Measurements from ENCODE around the gene R3HCC1L. TPM values are rescaled to one million over a fixed set of nuclear protein-coding genes. Genes with fewer than 3 reads are reported as not detected.

Gene R3HCC1L
- total RNA-seq (2014; rRNA removed; shearing (Covaris generic); ENCODE audit: low replicate concordance) = 6.3 and 7.1 TPM in 2 replicates

DNA sequence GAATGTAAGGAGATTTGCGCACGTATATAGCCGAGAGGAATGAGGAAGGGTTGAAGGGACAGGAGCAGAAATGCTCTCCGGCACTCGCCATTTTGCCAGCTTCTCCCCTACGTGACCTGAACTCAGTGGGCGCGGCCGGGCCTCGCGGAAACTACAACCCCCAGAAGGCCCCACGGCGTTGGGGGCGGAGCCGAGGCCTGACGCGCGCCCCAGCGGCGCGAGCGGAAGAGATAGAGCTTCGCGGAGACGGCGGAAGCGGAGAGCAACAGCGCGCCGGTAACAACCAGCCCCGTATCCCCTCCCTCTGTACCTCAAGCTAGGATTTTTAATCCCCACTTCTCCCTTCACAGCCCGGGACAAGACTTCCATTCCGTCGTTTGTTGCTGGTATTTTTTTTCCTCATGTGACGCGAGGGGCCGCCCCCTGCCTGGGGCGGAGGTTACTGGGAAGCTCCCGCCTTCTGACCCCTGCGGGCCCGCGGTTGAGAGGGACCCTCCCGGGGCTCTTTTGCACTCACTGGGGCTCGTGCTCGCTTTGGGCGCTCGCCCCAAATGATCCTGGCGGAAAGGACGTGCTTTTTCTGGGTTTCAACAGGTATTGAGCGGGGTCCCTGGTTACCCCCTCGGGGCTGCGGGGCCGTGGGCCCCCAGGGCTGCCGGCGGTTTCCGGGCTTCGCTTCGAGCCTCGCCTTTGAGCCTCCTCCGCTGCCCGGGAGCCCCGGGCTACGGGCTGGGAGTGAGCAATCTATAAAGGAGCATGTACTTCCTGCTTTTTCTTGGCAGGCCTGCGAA, at the start of gene R3HCC1L:
R3HCC1L (plus strand) TSS at position 227 of the 791 bp plus-strand sequence. CDS start 73,458 bp downstream, outside the sequence.
- Histone ChIP-seq H3K4me3 (peak within 1 kb of the TSS; percentile 88), H3K9me3 (0 out of 2 replicates have a peak, but pooled peaks cover 4% of the 10 kb centered on the region), H3K36me3 (no peaks in the 10 kb centered on the region), H3K27me3 (no peaks in the 10 kb centered on the region)
- peak; percentile 92 for DNase-seq

DNA sequence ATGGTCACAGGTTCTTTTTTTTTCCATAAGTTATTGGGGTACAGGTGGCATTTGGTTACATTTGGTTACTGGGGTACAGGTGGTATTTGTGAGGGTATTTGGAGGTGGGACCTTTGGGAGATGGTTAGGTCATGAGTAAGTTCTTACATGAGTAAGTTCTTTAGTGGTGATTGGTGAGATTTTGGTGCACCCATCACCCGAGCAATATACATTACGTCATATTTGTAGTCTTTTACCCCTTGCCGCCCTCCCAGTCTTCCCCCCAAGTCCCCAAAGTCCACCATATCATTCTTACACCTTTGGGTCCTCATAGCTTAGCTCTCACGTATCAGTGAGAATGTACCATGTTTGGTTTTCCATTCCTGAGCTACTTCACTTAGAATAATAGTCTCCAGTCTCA, 49.2 kb upstream of the R3HCC1L start:
- no peaks in the 10 kb centered on the region for H3K9me3 ChIP-seq
- H3K27me3 ChIP-seq = no peaks in the 10 kb centered on the region
- no peak for DNase-seq
- H3K36me3 ChIP-seq = no peaks in the 10 kb centered on the region
- H3K4me3 ChIP-seq = no peak overlapping the region

DNA sequence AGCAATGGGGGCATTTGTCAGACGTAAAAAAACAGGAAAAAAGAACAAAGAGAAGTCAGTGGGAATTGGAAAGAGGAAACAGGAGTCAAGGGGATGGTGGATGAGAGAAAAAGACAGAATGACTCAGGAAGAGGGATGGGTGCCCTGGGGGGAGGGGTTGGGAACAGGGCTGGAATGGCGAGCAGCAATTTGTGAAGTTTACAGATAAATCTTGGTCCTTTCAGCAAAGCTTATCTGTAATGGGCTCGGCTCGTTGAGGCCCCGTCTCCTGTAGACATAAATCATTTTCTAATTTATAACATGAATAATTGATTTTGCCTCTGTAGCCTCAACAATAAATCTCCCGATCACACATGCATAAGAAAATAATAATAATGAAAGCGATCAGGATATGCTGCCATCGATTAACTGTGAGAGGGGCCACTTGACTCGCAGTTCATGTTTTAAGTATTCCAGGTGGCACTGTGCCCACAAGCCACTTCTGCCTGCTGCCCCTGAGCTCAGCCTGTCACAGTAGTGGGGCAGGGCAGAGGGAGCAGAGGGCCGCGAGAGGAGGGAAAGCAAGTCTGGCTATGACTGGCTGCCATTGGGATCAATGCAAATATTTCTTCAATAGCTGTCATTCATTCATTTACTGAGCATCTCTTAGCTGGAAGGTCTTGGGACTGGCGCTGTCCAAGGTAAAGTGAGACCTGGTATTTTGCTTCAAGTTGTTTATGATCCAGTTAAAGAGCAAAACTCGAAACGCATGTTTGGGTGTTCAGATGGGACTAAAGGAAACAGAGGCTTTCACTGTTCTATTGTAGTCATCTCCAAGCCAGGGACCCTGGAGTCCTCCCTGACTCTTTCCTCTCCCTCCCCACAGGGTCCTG, 47.4 kb upstream of the R3HCC1L start:
- H3K36me3 ChIP-seq = no peaks in the 10 kb centered on the region
- no peak for DNase-seq
- H3K9me3 ChIP-seq = no peaks in the 10 kb centered on the region
- H3K27me3 ChIP-seq = no peaks in the 10 kb centered on the region; the same call in 1 of the 2 replicates
- no peak overlapping the region for H3K4me3 ChIP-seq

DNA sequence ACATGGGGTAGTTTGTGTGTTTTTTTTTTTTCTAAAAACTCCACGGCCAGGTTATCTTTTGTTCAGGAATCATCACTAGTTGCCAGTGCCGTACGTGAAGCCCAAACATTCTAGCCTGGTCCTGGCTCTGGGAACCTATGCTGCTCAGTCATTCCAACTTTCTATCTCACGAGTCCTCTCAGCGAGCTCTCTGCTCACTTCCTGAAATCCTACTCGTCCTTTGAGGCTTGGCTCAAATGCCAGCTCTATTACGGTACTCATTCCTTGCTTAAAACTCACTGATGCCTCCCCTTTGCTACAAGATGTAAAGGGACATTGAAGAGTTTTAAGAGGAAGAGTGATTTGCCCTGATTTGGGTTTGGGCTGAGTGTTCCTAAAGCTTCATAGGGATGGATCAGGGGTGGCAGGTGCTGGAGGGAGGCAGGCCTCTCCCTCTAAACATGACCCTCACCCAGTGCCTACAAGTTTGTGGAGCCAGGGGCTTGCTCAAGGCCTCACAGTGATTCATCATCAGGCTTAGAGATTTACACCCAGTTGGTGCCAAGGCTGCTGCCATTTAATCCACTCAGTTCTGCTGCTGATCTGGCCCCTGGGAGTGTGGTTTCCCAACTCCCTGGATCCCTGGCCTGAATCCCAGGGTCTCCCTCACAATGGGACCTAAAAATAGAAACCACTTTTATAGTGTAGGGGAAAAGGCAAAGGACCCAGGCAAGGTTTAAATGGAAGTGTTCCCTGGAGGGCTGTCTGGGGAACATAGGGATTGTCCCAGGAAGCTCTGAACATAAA, 46.1 kb upstream of the R3HCC1L start:
- Histone ChIP-seq H3K9me3 (no peaks in the 10 kb centered on the region), H3K27me3 (no peaks in the 10 kb centered on the region; the same call in 1 of the 2 replicates), H3K36me3 (no peaks in the 10 kb centered on the region), H3K4me3 (no peak overlapping the region)
- peak; percentile 77 for DNase-seq

DNA sequence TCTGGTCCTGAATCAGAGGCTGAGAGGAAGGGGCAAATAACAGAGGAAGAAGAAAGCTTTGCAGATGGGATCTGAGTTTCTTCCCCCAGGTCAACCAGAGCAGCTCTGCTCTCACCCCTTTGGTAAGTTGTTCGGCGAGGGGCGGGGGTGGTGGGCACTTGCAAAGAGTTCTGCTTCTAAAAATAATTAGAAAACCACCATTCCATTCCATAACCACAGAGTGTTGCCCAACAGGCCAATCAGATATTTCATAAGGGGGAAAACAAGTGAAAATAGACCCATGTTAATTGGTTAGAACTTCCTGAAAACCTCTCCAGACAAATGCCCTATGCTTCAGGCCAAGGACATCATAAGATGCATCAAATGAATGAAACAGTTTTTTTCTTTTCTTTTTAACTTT, 43.6 kb upstream of the R3HCC1L start:
- H3K4me3 ChIP-seq = no peak overlapping the region
- no peaks in the 10 kb centered on the region; the same call in 1 of the 2 replicates for H3K27me3 ChIP-seq
- no peak for DNase-seq
- H3K9me3 ChIP-seq = no peaks in the 10 kb centered on the region
- H3K36me3 ChIP-seq = no peaks in the 10 kb centered on the region

DNA sequence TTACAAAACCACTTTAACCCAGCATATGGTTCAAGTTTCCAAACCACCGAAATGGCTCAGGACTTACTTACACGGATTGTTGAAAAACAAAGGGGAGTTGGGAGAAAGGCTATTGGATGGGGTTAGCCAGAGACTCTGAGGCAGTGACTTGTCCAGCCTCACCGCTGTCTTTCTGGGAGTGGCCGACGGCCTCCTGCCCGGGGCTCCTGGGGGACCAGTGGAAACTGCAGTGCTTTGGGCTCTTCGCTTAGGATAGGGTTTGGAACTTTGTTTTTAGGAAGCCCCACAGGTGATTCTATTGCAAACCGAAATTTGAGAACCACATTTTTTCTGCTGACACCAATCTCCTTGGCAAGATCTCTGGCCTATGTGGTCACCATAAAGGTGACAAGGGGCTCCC, 38.1 kb upstream of the R3HCC1L start:
- H3K4me3 ChIP-seq = no peak overlapping the region
- H3K36me3 ChIP-seq = no peaks in the 10 kb centered on the region
- H3K27me3 ChIP-seq = no peaks in the 10 kb centered on the region

DNA sequence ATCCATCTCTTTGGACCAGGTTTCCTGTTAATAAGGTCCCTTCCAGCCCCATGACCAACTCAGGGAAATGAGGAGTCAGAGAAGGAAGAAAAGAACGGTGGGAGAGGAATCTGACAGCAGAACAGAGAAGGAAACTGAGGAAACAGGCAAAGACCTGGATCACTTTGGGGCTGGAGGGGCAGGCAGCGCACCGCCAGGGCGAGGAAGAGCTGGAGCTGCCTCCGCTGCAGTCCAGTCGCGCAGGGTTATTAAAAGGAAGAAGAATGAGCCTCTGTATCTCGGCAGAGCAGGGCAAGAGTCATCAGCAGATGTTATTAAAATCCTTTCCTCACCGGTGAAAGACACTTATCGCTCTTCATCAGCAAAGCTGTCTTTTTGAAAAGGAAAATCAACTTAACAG, 37.7 kb upstream of the R3HCC1L start:
- DNase-seq = no peak
- Histone ChIP-seq H3K4me3 (no peak overlapping the region), H3K36me3 (no peaks in the 10 kb centered on the region), H3K9me3 (no peaks in the 10 kb centered on the region), H3K27me3 (no peaks in the 10 kb centered on the region)

More for the DNA sequence above, 38.1 kb upstream of the R3HCC1L start:
- DNase-seq = no peak
- H3K9me3 ChIP-seq = no peaks in the 10 kb centered on the region

DNA sequence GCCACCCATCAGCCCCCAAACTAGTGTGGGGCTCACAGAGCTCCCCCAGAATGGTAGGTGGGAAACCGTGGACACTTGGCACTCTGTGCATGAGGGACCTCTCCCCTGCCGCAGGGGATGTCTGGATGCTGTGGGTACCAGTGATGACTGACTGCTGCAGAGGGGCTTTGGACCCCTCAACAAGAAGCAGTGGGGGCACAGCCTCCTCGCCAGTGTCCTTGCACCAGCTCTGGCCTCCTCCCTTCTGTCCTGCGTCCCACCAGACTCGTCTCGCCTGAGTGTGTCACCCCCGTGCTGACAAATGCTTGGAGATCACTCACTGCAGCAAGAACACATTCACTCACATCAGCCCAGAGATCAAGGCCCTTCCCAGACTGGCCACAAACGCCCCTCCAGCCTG, 37.3 kb upstream of the R3HCC1L start:
- Histone ChIP-seq H3K9me3 (no peaks in the 10 kb centered on the region), H3K4me3 (no peak overlapping the region), H3K27me3 (no peaks in the 10 kb centered on the region), H3K36me3 (no peaks in the 10 kb centered on the region)
- DNase-seq = no peak

DNA sequence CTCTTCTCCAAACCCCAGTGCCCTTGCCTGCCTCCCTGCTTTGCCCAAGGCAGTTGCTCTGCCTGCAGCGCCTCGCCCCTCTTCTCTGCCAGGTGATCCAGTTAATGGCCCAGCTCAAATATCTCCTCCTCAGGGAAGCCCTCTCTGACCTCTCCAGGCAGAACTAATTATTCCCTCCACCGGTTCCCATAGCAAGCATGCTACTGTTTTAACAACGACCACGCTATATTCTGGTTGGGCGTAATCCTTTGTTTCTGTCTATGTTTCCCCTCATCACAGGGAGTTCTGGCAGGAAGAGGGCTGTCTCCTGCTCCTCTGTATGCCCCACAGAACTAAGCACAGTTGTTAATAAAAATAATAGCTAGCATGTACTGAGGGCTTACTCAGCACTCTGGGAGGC, 36.8 kb upstream of the R3HCC1L start:
- no peaks in the 10 kb centered on the region for H3K27me3 ChIP-seq

DNA sequence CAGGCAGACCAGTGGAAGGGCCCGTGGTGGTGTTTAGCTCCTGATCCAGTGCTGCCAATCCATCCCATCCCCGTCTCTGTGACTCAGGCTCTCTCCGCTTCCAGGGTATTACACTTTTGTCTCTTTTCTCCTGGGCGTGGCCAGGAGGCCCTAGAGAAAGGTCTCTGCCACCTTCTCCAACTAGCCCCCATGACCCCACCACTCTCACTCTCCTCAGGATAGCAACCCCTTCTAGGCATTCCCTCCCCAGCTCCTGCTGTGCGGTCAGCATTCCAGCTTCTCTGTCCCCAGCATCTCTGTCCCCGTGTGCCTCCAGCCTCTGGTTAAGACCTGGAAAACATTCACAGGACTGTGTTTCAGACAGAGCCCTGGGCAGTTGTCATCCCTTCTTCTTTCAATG, 36.2 kb upstream of the R3HCC1L start:
- no peaks in the 10 kb centered on the region for H3K27me3 ChIP-seq
- no peak for DNase-seq
- H3K4me3 ChIP-seq = no peak overlapping the region
- no peaks in the 10 kb centered on the region for H3K36me3 ChIP-seq
- no peaks in the 10 kb centered on the region for H3K9me3 ChIP-seq

More for the DNA sequence above, 36.8 kb upstream of the R3HCC1L start:
- Histone ChIP-seq H3K36me3 (no peaks in the 10 kb centered on the region), H3K9me3 (no peaks in the 10 kb centered on the region), H3K4me3 (no peak overlapping the region)
- no peak for DNase-seq

DNA sequence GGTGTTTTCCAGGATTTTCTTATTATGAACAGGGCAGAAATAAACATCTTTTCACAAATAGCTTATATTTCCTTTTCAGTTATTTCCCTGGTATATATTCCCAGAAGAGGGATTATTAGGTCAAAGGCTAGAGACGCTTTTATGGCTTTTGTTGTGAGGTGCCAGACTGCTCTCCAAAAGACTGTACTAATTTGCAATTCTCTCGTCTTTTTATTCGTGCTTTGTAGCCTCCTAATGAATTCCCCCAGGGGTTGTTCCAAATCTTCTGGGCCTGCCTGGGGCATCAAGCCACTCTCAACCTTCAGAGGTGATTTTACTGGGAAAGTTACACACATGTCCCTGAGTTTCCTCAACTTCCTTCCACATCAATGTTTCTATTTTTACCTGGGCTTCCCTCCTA, 34.0 kb upstream of the R3HCC1L start:
- Histone ChIP-seq H3K27me3 (no peaks in the 10 kb centered on the region), H3K4me3 (no peak overlapping the region), H3K9me3 (no peaks in the 10 kb centered on the region), H3K36me3 (no peaks in the 10 kb centered on the region)
- no peak for DNase-seq

DNA sequence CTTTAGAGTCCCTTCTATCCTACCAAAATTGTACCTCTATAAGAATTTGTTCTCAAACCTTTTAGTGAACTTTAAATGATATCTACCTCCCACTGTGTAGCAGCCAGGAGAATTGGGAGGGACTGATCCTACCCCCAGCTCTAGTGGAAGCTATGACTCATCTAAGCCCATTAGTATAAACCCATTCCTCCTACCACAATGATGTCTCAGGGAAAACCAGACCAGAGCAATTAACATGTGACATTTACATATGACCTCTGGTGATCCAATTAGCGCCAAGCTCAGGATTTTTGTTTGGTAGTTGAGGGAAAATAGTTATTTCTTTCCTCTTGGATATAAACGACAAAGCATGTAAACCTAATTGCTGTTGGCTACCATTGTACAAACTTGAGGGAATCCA, 33.1 kb upstream of the R3HCC1L start:
- Histone ChIP-seq H3K36me3 (no peaks in the 10 kb centered on the region), H3K27me3 (no peaks in the 10 kb centered on the region), H3K9me3 (no peaks in the 10 kb centered on the region), H3K4me3 (no peak overlapping the region)
- DNase-seq = no peak

DNA sequence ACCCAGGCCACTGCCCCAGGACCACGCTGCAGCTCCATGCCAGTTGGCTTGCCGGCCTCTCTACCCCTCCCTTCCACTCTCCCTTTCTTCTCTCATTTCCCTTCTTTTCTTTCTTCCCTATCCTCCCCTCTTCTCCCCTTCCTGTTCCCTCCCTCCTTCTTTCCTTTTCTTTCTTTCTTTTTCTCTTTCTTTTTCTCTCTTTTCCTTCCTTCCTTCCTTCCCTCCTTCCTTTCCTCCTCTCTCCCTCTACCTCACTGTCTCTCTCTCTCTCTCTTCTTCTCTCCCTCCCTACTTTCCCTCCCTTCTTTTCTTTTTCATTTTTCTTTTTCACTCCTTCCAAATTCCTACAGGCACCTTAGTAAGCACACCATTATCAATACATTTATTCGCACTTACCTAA, 30.3 kb upstream of the R3HCC1L start:
- no peaks in the 10 kb centered on the region for H3K9me3 ChIP-seq
- H3K36me3 ChIP-seq = no peaks in the 10 kb centered on the region
- no peaks in the 10 kb centered on the region for H3K27me3 ChIP-seq
- DNase-seq = no peak
- no peak overlapping the region for H3K4me3 ChIP-seq

DNA sequence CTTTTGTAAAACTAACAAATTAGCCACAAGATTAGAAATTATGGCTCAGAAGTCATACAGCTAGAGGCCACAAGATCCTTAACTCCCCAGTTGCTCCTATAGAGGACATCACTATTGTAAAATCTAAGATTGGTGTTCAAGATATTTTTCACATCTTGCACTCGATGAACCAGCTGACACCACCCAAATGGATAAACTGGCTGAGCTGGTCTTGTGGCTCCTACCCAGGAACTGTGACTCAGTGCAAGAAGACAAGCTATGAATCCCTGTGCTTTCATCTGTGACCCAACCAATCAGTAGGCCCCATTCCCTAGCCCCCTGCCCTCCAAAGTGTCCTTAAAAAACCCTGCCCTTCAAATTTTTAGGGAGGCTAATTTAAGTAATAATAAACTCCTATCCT, 27.9 kb upstream of the R3HCC1L start:
- Histone ChIP-seq H3K4me3 (no peak overlapping the region), H3K36me3 (no peaks in the 10 kb centered on the region), H3K27me3 (no peaks in the 10 kb centered on the region; the same call in 1 of the 2 replicates), H3K9me3 (no peaks in the 10 kb centered on the region)
- no peak for DNase-seq

DNA sequence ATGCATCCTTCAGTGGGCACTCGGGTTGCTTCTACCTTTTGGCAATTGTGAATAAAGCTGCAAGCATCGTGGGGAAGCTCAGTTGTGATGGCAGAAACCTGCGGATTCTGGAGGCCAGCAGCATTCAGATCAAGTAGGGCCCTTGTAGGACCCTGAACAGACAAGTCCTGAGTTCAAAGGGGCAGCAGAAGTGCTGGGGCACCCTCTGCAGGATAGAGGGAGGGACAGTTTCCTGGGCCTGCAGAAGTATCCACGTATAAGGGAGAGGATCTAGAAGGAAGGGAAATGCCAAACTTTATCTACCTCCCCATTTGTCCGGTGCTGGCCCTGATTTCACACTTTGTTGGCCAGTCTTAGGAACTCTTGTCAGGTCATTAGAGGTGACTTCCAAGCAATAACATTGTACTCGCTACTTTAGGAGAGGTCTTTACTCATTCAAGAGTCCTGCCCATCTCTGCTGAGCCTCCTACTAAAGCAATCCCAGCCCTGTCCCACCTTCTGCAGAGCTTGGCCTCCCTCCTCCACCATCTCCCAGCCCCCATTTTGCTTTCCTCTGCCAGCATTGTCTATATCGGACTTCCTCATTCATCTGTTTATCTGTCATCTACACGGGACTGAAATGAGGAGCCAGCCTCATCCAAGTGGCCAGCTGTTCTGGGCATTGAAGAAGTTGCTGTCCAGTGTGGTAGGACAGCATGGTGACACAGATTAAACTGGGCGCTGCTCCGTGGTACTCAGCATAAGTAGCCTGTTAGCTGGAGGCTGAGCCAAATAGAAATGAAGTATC, 26.6 kb upstream of the R3HCC1L start:
- Histone ChIP-seq H3K36me3 (no peaks in the 10 kb centered on the region), H3K27me3 (peaks cover 3% of the 10 kb centered on the region), H3K4me3 (no peak overlapping the region), H3K9me3 (no peaks in the 10 kb centered on the region)
- DNase-seq = no peak

DNA sequence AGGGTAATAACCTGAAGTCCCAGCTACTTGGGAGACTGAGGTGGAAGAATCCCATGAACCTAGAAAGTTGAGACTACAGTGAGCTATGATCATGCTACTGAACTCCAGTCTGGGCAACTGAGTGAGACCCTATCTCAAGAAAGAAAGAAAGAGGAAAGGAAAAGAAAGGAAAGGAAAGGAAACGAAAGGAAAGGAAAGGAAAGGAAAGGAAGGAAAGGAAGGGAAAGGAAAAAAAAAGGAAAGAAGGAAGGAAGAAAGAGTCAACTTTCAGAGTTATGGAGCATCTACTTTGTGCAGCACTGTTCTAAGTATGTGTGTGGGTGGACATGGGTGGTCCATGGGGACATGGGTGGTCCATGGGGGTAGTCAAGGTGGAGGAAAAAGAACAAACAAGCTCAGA, 24.1 kb upstream of the R3HCC1L start:
- Histone ChIP-seq H3K27me3 (peaks cover 24% of the 10 kb centered on the region), H3K9me3 (no peaks in the 10 kb centered on the region), H3K4me3 (no peak overlapping the region), H3K36me3 (no peaks in the 10 kb centered on the region)
- no peak for DNase-seq
